NCI-H2171 (cell line): ENCODE results near the gene PICALM.

Experiments used
- DNase-seq: peaks from one replicate; lab custom pipeline; 2025; lab: John Stamatoyannopoulos, UW

Gene PICALM

GRCh38 chr11:86047275-86047991 is 21.5 kb downstream of the PICALM start:
- DNase-seq = no peak

DNA sequence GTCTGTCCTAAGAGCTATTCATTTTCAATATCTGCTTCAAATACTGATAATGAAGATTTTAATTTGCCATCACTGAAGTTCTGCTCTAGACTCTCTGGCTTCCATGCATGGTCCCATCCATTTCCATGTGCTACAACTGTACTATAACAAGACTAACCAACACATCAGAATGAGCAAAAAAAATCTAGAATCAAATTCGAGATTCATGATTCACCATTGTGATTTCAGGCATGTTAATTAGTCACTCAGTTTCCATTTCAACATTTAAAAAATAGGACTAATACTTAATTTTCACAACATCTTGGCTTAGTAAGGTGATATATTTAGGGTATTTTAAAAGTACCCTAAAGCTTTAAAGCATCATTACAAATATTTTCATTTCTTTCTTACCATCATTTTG is 22.8 kb downstream of the PICALM start:
- DNase-seq = no peak

DNA sequence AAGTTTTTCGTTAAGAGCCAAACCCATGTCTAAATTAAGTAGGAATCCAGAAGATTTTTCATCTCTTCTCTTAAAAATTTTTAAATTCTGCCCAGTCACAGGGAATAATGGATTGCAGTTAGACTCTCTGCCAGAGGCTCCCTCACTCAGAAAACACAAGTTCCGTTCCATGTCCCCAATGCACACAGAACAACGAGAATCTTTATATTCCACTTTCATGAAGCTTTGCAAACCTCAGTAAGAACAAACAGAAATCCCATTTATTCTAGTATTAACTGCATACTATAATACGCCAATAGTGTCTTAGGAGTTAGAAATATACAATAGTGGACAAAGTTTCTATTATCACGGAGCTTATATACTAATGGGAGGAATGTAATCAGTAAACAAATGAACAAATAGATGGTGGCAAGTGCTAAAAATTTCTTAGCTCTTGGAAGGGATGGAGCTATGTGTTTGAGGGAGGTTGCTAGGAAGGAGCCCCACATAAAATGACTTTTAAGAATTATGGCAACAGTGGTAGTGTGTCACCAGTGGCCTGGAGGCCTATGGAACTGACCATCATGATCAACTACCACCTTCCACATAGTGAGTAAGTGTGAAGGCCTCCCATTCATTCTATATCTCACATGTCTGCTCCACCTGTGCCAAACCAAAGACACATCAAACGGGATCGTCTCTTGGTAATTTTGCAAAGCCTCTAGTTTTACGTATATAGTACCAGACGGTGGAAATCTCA is 24.9 kb downstream of the PICALM start:
- no peak for DNase-seq

GRCh38 chr11:86041975-86042378 is 26.9 kb downstream of the PICALM start:
- DNase-seq = peak; percentile 98

- DNase-seq = no peak
Measured at GRCh38 chr11:86040919-86041850, 27.7 kb downstream of the PICALM start.

GRCh38 chr11:86039094-86039493 is 29.8 kb downstream of the PICALM start:
- DNase-seq = no peak

DNA sequence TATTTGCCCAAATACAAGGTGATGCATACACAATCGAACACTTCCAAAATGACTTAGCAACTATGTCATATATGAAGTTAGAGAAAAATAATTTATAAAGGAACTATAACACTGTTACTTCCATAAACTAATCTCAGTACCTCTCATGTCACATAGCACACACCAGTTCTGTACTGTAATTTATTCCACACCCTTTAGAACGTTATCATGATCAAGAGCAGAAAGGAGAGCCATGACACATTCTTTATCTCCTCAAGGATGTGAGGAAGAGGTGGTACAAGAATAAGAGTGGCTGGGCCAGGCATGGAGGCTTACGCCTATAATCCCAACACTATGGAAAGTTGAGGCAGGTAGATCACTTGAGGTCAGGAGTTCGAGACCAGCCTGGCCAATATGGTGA is 31.1 kb downstream of the PICALM start:
- no peak for DNase-seq

DNA sequence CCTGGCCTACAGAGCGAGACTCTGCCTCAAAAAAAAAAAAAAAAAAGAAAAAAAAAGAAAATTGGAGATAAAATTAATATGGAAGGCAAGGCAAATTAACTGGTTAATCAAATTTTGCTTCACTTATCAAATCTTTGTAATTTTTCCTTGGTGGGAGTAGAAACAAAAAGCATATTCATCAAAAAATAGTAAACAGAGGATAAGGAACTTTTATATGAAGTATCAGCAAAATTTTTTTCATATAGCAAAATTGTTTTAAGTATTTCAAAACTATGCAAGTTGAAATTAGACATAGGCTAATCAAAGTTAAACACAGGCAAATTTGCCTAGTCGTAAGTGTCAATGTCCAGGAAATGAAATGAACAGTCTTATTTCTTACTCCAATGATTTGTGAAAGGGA is 33.0 kb downstream of the PICALM start:
- DNase-seq = no peak

DNA sequence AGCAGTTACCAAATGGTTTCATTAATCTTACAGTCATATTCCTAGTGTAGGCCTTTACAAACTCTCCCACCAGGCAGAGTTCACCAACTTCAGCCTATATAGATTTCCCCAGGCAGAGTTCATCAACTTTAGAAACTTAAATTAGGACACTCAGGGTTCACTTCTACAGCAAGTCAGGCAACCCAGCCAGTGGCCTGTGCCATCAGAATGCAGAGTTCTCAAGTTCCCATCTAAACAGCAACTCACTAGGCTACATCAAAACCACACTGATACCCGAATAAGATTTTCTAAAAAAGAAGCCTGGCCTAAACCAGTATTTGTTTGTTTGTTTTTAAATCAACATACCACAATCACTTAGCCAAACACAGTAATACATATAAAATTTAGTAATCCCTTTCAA is 33.7 kb downstream of the PICALM start:
- DNase-seq = no peak

GRCh38 chr11:86034710-86035109 is 34.2 kb downstream of the PICALM start:
- DNase-seq = no peak

DNA sequence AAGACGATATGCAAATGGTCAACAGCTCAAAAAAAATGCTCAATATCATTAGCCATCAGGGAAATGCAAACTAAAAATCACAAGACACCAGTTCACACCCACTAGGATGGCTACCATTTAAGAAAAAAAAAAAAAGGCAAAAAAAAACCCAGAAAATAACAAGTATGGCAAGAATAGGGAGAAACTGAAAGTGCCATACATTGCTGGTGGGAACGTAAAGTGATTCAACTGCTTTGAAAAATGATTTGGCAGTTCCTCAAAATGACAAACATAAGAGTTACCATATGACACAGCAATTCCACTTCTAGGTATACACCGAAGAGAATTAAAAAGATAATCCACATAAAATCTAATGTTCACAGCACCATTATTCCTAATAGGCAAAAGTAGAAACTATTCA is 47.5 kb downstream of the PICALM start:
- DNase-seq = no peak

DNA sequence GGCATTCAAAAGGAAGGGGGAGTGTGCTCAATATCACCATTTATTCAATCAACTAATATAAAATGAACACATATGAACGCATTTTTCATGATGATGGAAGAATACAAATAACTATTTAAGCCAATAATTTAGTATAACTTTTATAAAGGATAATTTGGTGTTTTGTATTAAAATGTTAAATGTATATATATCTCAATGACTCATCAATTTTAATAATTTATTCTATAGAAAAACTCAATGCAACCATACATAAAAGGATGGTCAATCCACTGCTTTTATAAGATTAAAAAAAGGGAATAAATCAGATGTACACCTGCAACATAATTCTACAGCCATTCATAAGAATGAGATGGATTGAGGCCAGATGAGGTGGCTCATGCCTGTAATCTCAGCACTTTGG is 50.6 kb downstream of the PICALM start:
- DNase-seq = no peak

DNA sequence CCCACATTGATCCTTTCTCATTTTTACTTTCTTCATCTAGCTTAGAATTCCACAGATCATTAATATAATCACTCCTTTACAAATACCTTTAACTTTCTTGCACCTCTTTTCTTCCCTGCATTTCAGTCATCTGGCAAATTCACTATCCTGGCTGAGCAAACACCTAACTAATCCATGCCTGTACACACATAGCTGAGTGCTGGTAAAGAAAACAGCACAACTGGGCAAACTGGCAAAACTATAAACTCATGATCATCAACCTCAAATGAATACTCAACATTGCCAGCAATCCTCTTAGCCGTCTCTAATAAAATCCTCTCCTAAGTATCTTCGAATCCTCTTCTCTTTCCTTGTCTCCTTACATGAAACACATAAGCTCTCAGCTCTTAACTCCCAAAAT is 52.4 kb downstream of the PICALM start:
- no peak for DNase-seq

GRCh38 chr11:86015699-86016098 is 53.2 kb downstream of the PICALM start:
- no peak for DNase-seq

DNA sequence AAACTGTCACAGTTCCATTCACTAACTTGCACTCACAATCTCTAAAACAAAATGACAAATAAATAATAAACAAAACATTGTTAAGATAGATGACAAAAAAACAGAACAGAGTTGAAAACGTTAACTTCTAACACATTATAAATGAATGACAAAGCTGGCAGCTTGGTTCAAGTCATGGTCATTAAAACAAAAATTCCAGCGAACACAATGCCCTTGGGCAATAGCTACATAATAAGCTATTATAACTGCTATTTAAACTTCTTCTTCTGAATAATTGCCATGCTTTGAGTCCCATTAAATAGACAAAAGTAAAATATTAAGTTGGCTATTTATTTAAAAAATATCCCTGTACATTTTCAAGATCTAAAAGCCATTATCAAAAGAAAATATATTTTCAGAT is 54.7 kb downstream of the PICALM start:
- DNase-seq = no peak

DNA sequence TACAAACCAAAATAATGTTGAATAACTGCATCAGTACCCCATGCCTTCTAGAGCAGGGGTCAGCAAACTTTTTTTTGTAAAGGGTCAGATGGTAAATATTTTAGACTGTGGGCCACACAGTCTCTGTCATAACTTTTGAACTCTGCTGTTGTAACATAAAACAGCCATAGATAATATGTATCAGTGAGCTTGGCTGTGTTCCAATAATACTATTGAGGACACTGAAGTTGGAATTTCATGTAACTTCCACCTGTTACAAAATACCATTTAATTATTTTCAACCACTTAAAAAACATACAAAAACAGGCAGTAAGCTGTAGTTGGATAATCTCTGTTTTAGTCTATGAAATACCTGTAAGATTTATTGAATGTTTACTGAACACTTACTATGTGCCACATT is 55.2 kb downstream of the PICALM start:
- DNase-seq = no peak

DNA sequence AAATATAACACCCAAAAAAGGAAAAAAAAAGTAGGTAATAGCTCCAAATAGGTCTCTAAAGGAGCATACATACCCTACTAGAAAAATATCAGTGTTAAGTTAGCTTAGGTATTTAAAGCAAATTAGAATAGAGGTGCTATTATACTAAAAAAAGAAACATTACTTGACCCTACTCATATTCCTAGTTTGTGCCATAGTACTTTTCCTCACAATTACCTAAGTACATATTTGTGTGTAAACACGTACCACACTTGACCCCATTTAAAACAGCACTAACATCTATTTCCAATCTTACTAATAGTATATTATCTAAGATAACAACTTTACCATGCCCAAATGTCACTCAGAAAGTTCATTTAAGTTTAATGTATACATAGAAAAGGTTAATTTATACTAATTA is 57.7 kb downstream of the PICALM start:
- no peak for DNase-seq

DNA sequence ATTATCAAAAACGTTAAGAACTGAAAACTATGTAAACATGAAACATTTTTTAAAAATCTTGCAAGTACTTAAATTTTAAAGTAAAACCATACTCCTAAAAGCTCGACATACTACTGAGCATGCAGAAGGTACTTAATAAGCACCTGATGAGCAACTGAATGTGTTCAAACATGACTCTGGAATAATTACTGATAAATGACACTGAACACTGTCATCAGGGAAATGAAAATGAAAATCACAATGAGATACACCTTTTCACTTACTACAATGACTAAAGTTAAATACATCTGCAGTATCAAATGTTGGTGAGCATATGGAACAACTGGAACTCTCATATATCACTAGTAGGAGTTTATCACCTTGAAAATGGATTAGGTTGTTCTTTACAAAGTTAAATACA is 65.2 kb downstream of the PICALM start:
- no peak for DNase-seq

- no peak for DNase-seq
Measured at GRCh38 chr11:86002431-86002830, 66.5 kb downstream of the PICALM start.

GRCh38 chr11:85991508-85991907 is 77.4 kb downstream of the PICALM start:
- no peak for DNase-seq

- no peak for DNase-seq
Measured at GRCh38 chr11:85989746-85990145, 79.1 kb downstream of the PICALM start.

- DNase-seq = no peak
Measured at GRCh38 chr11:85988780-85989179, 80.1 kb downstream of the PICALM start.

DNA sequence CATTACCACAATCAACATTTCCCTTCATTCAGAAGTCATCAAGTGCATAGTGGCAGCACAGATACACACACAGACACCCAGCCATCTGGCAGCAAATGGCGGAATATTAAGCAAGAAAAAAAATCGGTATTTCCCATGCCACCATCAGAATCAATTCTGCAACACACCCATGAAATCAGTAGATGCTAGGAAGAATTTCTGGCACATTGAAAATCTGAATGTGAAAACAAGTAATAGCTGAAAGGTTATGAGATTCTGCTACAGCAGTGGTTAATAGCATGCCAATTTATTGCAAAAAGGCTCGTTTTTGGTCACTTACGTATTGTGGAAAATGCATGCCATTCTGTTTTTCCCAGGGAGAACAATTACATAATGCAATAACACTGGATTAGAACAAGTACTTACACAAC is 91.1 kb downstream of the PICALM start:
- DNase-seq = peak; percentile 94
